Uterus (tissue), 2 donors: Measurements from ENCODE around the gene IRF4.

Source experiments
- CTCF ChIP-seq, 4 experiments: fragments of 200-600 bp in 2 of 4; fragments of 450-650 bp in 2 of 4; sonication (generic) in 2 of 4; IDR thresholded peaks; one replicate each; pipeline ENCODE4 v1.5.1; 2016 to 2019; ENCODE audit warnings: antibody characterized with exemption in 4 of 4, mild to moderate bottlenecking in 2 of 4, moderate library complexity in 1 of 4
- POLR2A ChIP-seq, 2 donors: fragments of 450-650 bp; IDR thresholded peaks; one replicate each; pipeline ENCODE4 v1.6.1; 2016; ENCODE audit warnings: antibody characterized with exemption in 2 of 2, mild to moderate bottlenecking in 1 of 2, moderate library complexity in 1 of 2

DNA sequence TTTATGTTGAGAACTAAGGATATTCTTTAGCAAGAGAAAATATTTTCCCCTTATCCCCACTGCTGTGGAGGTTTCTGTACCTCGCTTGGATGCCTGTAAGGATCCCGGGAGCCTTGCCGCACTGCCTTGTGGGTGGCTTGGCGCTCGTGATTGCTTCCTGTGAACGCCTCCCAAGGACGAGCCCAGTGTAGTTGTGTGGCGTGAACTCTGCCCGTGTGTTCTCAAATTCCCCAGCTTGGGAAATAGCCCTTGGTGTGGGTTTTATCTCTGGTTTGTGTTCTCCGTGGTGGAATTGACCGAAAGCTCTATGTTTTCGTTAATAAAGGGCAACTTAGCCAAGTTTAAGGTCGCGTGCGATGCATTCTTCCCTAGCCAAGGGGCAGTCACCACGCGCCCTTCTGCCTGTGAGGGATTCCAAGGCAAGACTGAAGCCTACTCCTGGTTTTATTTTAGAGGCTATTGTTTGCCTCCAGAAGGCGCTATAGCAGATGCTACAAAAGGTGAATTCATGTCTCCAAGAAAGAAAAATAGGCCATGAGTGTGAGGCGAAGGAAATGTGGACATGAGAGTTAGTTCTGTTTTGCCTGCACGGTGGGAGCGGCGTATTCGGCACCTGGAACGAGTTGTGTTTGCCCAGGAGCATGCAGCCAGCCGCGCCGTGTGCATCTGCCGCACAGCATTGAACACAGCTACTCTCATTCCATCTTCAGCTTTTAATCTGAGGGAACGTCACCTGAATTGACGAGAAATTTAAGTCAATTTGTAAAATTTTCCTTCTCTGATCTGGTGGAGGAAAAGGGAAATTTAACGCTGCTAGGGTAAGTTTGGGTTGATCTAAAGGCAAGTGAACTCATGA is 40.3 kb upstream of the IRF4 start:
- TF ChIP-seq CTCF (IDR thresholded peaks at IDR 0.05) (no peak), POLR2A (IDR thresholded peaks at IDR 0.05) (no peak)
